Right cardiac atrium (tissue), 5 donors: Measurements from ENCODE around the gene C6orf52. TPM values are rescaled to one million over a fixed set of nuclear protein-coding genes. Genes with fewer than 3 reads are reported as not detected.

Source experiments
- ATAC-seq, 2 donors: fragments of 200-7000 bp; cut with Tn5 transposase; one replicate each; pipeline versions ENCODE4 v1.8.0 to v1.9.1; 2020; ENCODE audit warnings: moderate library complexity in 2 of 2, mild to moderate bottlenecking in 1 of 2
- DNase-seq, 3 donors: peaks; one replicate each; pipeline ENCODE4 v3.0.0-alpha.2; 2020
- H3K27ac ChIP-seq: one replicate; pipeline ENCODE4 v1.5.1; 2013; ENCODE audit warnings: mild to moderate bottlenecking, low read length, control low read depth, moderate library complexity
- H3K27me3 ChIP-seq: one replicate; pipeline ENCODE4 v1.6.1; 2013; ENCODE audit not compliant: control insufficient read depth, insufficient read depth
- H3K4me1 ChIP-seq: one replicate; pipeline ENCODE4 v1.6.1; 2013; ENCODE audit warnings: low read length; ENCODE audit not compliant: control insufficient read depth, insufficient read depth
- H3K4me3 ChIP-seq: one replicate; pipeline ENCODE4 v1.5.1; 2013; ENCODE audit warnings: low read length, control low read depth
- H3K9me3 ChIP-seq: one replicate; pipeline ENCODE4 v1.6.1; 2013; ENCODE audit warnings: low read length; ENCODE audit not compliant: control insufficient read depth
- WGBS: extraction: QIAGEN DNeasy Blood & Tissue Kit; methylation state at CpG from one replicate; pipeline ENCODE4 v1.1.7; 2013; 5-methylcytosine and 5-hydroxymethylcytosine counted together
- intact Hi-C, 4 donors: fragments of 100-400 bp; cut with DNase I; formaldehyde crosslinking; loops; one replicate each; pipeline versions ENCODE4 v1.11.0 to v1.14.0; 2022 to 2023
- polyA plus RNA-seq: library from polyadenylated mRNA; stranded (reverse); fragments of 200-250 nt; gene quantifications from one replicate; pipeline ENCODE4 v1.2.3, GENCODE V29; 2013
- total RNA-seq, 4 donors: library from RNA; stranded (reverse); fragmentation: NEBNext Ultra II Directional; extraction: Animal tissue kit (Norgen Biotek cat#: 25700); gene quantifications; one replicate each; pipeline ENCODE4 v1.2.1, GENCODE V29; 2021
- donor health status: healthy with polysubstance abuse.
- donor health status: DM: no; HTN: yes; CAD: no.
- donor health status: DM: no; HTN: no; CAD: no.
- donor health status: DM: no; HTN: yes; CAD: no; lungs with severe emphysema.
- donor health status: DM: yes; HTN: yes; CAD: no.

C6orf52 gene
- total and polyA plus RNA-seq, 5 donors: 0.29 to 0.71 (median 0.63) TPM; not detected in 2

DNA sequence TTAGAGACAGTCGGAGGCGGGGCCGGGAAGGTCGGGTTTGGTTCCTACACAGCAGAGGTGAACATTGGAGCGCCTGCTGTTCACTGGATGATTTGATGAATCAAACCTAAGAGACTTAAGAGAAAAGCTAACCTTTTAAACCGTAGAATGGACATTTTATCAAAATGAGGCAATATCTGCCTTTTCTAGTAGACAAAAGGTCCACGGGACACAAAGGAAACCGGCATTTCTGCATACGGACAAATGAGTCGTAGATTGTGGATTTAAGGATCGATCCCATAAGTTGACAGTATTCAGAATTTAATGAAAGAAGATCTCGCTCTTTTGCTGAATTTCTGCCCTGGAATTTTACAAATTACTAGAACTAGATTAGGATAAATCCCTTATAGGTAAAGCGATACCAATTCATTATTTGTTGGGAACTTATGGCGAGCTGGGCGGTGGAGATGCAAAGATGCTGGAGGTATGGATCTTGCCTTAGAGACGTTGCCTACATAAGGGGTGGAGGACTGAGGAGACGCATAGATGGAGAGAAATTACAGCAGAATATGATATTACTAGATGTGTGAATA lies 756 bp upstream of the C6orf52 start:
- under 1% methylated on average over 17 of the region's 17 CpGs for WGBS
- intact Hi-C loops: loop anchor here (10.0 kb wide), 3 partner anchors 50 to 180 kb away; partner anchors contain the start of genes GCNT2 (in 1 of the 4) and TMEM14B (in 1 of the 4)

DNA sequence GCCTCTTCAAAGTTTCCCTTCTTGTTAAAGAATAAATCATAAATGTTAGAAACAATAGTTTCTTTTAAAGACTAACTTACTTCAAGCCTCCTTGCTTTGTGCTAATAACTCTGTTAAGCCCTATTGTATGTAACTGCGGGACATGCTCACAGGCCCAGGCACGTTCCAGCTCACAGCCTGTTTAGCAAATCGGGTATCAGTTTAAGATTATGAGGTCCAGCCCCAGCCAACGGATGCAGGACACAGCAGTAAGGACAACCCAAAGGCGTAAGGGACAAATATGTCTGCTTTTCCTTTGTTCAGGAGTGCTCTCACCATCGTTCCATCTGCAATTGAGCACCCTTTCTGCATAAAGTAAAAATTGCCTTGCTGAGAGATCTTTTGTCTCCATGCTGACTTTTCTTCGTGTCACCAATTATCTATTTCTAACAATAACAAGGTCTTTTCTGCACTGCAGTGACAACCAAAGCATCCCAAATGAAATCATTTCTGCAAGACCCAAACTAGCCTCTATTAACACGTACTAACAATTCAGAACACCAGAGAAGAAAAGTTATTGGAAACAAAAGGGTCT lies 1.4 kb downstream of the C6orf52 start:
- Histone ChIP-seq H3K4me1 (no peaks in the 10 kb centered on the region), H3K9me3 (no peaks in the 10 kb centered on the region), H3K4me3 (peak overlapping the region; percentile 80), H3K27me3 (no peaks in the 10 kb centered on the region), H3K27ac (no peak overlapping the region)
- no peak for ATAC-seq
- intact Hi-C loops: loop anchor here (5.0 to 10.0 kb wide), 4 partner anchors 52 to 181 kb away; partner anchors contain the start of genes GCNT2 (in 1 of the 4) and TMEM14B (in 1 of the 4)
- DNase-seq: no peak
- 91% methylated on average over 8 of the region's 8 CpGs for WGBS

More for the DNA sequence above, 756 bp upstream of the C6orf52 start:
- Histone ChIP-seq H3K4me3 (peak overlapping the region; percentile 80), H3K27ac (peak overlapping the region; percentile 99), H3K27me3 (no peaks in the 10 kb centered on the region), H3K4me1 (no peaks in the 10 kb centered on the region), H3K9me3 (no peaks in the 10 kb centered on the region)
- no peak for DNase-seq
- no peak for ATAC-seq

GRCh38 chr6:10690651-10691445 lies 3.6 kb downstream of the C6orf52 start:
- no peak for DNase-seq
- Histone ChIP-seq H3K9me3 (no peaks in the 10 kb centered on the region), H3K4me3 (no peak overlapping the region), H3K4me1 (no peaks in the 10 kb centered on the region), H3K27ac (no peak overlapping the region), H3K27me3 (no peaks in the 10 kb centered on the region)
- no peak for ATAC-seq
- 52% methylated on average over 15 of the region's 15 CpGs for WGBS
- intact Hi-C loops: loop anchor here (5.0 to 10.0 kb wide), 4 partner anchors 54 to 179 kb away; partner anchors contain the start of genes GCNT2 (in 1 of the 4) and TMEM14B (in 1 of the 4)

DNA sequence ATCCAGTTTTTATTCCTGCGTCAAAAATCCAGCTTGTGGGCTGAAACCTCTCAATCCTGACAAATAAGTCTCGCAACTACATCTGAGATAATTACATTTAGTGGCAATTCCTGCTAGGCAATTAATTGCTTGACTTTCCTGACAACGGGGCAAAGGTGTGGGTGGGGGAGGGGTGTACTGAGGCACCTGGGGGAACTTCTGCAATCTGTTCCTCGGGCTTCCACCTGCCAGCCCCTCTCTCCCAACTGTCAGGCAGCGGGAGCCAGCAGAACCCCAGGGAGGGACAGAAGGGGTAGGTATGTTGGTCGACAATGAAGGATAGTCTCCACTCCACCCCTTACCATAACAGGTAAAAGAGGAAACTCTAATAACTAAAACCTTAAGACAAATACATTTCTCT lies 6.8 kb downstream of the C6orf52 start:
- DNase-seq (no peak), ATAC-seq (no peak)
- Histone ChIP-seq H3K4me3 (no peak overlapping the region), H3K9me3 (no peaks in the 10 kb centered on the region), H3K27me3 (no peaks in the 10 kb centered on the region), H3K4me1 (no peaks in the 10 kb centered on the region), H3K27ac (no peak overlapping the region)
- intact Hi-C loops: no loop called here
- 38% methylated on average over 6 of the region's 6 CpGs for WGBS

DNA sequence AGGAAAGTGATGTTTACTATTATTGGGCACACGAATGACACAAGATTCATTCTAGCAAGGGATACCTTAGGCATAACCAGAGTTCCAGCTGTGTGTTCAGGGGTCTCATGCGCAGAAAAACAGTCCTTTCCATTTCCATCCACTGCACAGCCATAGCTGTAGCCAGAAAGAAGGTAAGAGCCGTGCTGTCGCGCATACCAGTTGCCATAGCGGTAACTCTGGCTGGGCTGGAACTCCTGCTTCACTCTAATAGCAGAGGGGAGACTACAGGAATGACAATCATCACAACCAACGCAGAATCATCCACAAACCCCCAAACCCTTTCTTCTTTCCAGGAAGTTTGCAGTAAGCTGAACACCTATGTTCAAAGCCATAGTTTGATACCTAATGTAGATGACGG lies 7.5 kb downstream of the C6orf52 start:
- H3K4me3 ChIP-seq: no peak overlapping the region
- no peaks in the 10 kb centered on the region for H3K9me3 ChIP-seq
- H3K4me1 ChIP-seq: no peaks in the 10 kb centered on the region
- 75% methylated on average over 8 of the region's 8 CpGs for WGBS
- ATAC-seq: no peak
- intact Hi-C loops: no loop called here
- H3K27ac ChIP-seq: no peak overlapping the region
- no peaks in the 10 kb centered on the region for H3K27me3 ChIP-seq
- no peak for DNase-seq

DNA sequence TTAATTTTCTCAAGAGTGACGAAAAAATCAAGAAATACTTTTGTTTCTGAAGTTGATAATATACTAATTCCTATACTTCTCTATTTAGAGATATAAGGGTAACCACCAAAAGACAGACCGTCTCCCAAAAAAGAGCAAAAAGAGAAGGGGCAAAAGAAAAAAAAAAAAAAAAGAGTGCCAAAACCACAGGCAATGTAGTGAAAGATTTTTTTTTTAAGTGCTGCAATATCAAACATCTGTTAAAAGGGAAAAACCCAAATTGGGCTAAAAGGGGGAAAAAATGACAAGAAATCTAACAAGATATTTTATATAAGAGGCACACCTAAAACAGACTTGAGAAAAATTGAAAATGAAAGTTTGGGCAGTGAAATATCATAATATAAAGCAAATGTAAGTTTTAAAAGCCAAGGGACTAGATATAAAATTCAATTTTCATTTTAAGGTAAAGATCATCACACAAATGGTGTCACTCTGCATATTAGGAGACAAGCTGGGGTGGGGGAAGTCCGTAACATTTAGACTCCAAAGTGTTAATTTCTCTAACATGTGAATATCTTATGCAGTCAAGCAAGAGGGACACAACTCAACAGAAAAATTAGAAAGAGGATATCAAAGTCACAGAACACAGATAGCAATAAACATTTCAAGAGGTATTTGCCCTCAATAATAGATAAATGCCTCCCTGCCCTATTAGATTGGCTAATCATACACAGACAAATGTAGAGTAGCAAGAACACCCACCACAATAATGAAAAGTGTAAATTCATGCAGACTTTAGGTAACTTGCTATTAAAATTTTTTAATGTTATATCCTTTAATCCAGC lies 9.1 kb downstream of the C6orf52 start:
- no peak for ATAC-seq
- intact Hi-C loops: no loop called here
- no peaks in the 10 kb centered on the region for H3K27me3 ChIP-seq
- H3K27ac ChIP-seq: no peak overlapping the region
- no peaks in the 10 kb centered on the region for H3K4me1 ChIP-seq
- DNase-seq: no peak
- no peak overlapping the region for H3K4me3 ChIP-seq
- no peaks in the 10 kb centered on the region for H3K9me3 ChIP-seq
- WGBS: 56% methylated on average over 3 of the region's 3 CpGs

- no peak for ATAC-seq
- no peaks in the 10 kb centered on the region for H3K27me3 ChIP-seq
- H3K4me1 ChIP-seq: no peaks in the 10 kb centered on the region
- no peak for DNase-seq
- H3K27ac ChIP-seq: no peak overlapping the region
- H3K9me3 ChIP-seq: no peaks in the 10 kb centered on the region
- no peak overlapping the region for H3K4me3 ChIP-seq
- intact Hi-C loops: no loop called here
- 69% methylated on average over 5 of the region's 5 CpGs for WGBS
These were observed 9.8 kb downstream of the C6orf52 start for GRCh38 chr6:10684618-10685017.

DNA sequence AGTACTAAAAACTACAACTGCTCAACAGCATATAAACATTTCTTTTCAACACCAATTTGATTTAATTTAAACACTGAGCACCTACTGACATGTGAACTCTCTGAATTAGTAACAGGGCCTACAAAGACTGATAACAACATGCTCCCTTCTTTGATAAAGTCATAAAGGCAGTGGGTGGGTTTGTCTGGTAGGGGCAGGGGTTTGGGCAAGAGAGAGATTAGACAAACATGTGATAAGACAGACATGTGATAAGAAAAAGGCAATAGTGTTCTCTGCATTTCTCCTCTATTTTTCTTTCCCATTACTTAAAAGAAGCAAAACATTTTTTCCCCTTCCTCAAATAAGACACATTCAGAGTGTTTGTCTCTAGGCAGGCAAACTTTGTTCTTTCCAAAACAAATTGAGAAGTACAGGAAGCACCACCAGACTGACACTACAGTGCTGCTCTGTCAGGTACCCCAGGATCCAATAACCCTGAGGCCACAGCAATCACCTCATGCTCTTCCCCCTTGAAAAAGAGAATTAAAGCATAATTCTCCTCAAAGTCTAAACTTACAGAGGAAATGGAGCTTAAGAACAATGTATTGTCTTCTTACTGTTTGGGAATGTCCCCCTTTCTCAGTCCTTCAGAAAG lies 11.9 kb downstream of the C6orf52 start:
- intact Hi-C loops: no loop called here
- H3K27me3 ChIP-seq: no peaks in the 10 kb centered on the region

DNA sequence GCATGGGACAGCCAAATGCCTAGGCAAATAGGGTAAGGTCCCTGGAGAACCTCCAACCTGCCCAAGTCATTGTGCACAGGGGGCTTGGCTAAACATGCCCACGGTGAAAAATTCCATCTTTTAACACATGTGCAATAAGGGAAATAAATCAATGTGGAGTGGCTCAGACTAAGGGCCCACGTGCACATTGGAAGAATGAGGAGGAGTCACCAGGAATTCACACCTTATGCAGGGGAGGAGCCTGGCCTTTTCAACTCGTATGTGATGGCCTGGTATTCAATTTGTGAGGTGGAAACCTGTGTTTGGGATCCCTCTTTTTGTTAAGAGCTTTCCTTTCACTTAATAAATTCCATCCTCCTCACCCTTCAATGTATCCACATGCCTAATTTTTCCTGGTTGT lies 12.6 kb downstream of the C6orf52 start:
- DNase-seq: no peak
- Histone ChIP-seq H3K27ac (no peak overlapping the region), H3K27me3 (no peaks in the 10 kb centered on the region), H3K4me1 (no peaks in the 10 kb centered on the region), H3K9me3 (no peaks in the 10 kb centered on the region), H3K4me3 (no peak overlapping the region)
- intact Hi-C loops: no loop called here
- ATAC-seq: no peak
- WGBS: 48% methylated on average over 3 of the region's 3 CpGs

More for the DNA sequence above, 11.9 kb downstream of the C6orf52 start:
- no peaks in the 10 kb centered on the region for H3K9me3 ChIP-seq
- H3K27ac ChIP-seq: no peak overlapping the region
- ATAC-seq (no peak), DNase-seq (no peak)
- no peaks in the 10 kb centered on the region for H3K4me1 ChIP-seq
- H3K4me3 ChIP-seq: no peak overlapping the region

DNA sequence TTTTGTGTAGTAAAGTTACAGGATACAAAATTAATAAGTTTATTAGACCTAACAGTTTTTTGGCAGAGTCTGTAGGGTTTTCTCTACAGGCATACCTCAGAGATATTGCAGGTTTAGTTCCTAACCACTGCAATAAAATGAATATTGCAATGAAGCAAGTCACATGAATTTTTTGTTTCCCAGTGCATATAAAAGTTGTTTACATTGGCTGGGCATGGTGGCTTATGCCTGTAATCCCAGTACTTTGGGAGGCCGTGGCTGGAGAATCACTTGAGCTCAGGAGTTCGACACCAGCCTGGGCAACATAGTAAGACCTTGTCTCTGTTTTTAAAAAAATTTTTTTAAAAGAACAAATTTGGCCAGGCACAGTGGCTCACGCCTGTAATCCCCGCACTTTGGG lies 16.0 kb downstream of the C6orf52 start:
- no peaks in the 10 kb centered on the region for H3K4me1 ChIP-seq
- WGBS: 84% methylated on average over 4 of the region's 4 CpGs
- H3K4me3 ChIP-seq: no peak overlapping the region
- no peak for ATAC-seq
- no peak overlapping the region for H3K27ac ChIP-seq
- DNase-seq: no peak
- H3K27me3 ChIP-seq: no peaks in the 10 kb centered on the region
- no peaks in the 10 kb centered on the region for H3K9me3 ChIP-seq
- intact Hi-C loops: no loop called here
